ENCODE results near the gene STK38. TPM values are rescaled to one million over a fixed set of nuclear protein-coding genes. Genes with fewer than 3 reads are reported as not detected.

STK38 gene
- total and polyA plus RNA-seq, 4 donors, result 23.4 to 47.0 (median 30.4) TPM

DNA sequence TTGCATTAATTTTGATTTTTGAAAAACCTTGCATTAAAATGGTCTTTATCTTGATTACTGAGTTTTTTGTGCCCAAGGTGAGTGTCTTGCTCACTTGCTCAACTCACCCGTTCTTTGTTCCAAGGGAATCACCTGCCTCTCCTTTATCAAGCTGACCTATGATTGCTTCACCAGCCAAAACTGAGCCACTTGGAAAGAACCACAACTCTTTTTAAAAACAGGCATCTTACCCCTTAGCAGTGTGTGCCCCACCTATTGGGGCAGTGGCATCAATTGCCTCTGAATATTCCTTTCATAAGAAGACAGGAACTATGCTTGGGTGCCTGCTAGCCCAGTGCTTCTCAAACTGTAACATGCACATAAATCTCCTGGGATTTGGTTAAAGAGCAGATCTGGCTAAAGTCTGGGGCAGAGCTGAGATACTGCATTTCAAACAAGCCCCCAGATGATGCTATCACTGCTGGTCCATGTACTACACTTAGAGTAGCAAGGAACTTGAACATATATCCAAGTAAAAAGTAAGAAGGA is 3.3 kb upstream of the STK38 start:
- DNase-seq (ENCODE audit: low read depth in 4 of 6, low spot score in 6 of 6), result no peak
- Histone ChIP-seq H3K36me3 (ENCODE audit: control insufficient read depth, insufficient read depth, low read length) (no peaks in the 10 kb centered on the region), H3K4me1 (ENCODE audit: control insufficient read depth, insufficient read depth, low read length) (peaks cover 8% of the 10 kb centered on the region), H3K4me3 (ENCODE audit: low read depth, low read length) (no peak overlapping the region), H3K27me3 (ENCODE audit: control insufficient read depth, insufficient read depth, low read length) (no peaks in the 10 kb centered on the region), H3K27ac (ENCODE audit: low read depth, low read length) (no peak overlapping the region), H3K9me3 (ENCODE audit: control insufficient read depth, insufficient read depth, low read length) (no peaks in the 10 kb centered on the region)
- 100% methylated on average over 1 of the region's 1 CpG for WGBS (ENCODE audit: insufficient coverage)

- no peak for DNase-seq (ENCODE audit: low read depth in 4 of 6, low spot score in 6 of 6)
- WGBS (ENCODE audit: insufficient coverage), result 77% methylated on average over 2 of the region's 2 CpGs
- no peaks in the 10 kb centered on the region for H3K27me3 ChIP-seq (ENCODE audit: control insufficient read depth, insufficient read depth, low read length)
- peaks cover 10% of the 10 kb centered on the region for H3K4me1 ChIP-seq (ENCODE audit: control insufficient read depth, insufficient read depth, low read length)
- no peak overlapping the region for H3K4me3 ChIP-seq (ENCODE audit: low read depth, low read length)
- H3K36me3 ChIP-seq (ENCODE audit: control insufficient read depth, insufficient read depth, low read length), result no peaks in the 10 kb centered on the region
- H3K9me3 ChIP-seq (ENCODE audit: control insufficient read depth, insufficient read depth, low read length), result no peaks in the 10 kb centered on the region
- H3K27ac ChIP-seq (ENCODE audit: low read depth, low read length), result no peak overlapping the region
Observed at GRCh38 chr6:36548401-36548743, 1.1 kb upstream of the STK38 start.

- DNase-seq (ENCODE audit: low read depth in 4 of 6, low spot score in 6 of 6), result no peak
- Histone ChIP-seq H3K4me1 (ENCODE audit: control insufficient read depth, insufficient read depth, low read length) (peaks cover 10% of the 10 kb centered on the region), H3K27ac (ENCODE audit: low read depth, low read length) (no peak overlapping the region), H3K36me3 (ENCODE audit: control insufficient read depth, insufficient read depth, low read length) (no peaks in the 10 kb centered on the region), H3K27me3 (ENCODE audit: control insufficient read depth, insufficient read depth, low read length) (no peaks in the 10 kb centered on the region), H3K4me3 (ENCODE audit: low read depth, low read length) (peak overlapping the region; percentile 76), H3K9me3 (ENCODE audit: control insufficient read depth, insufficient read depth, low read length) (no peaks in the 10 kb centered on the region)
- 50% methylated on average over 2 of the region's 13 CpGs for whole genome bisulfite sequencing (ENCODE audit: insufficient coverage)
Observed at GRCh38 chr6:36547646-36548400, 544 bp upstream of the STK38 start.

- peak in 5 of 6 donors; percentile 9 to 55 (median 31) for DNase-seq (ENCODE audit: low read depth in 4 of 6, low spot score in 6 of 6)
- H3K4me1 ChIP-seq (ENCODE audit: control insufficient read depth, insufficient read depth, low read length), result peaks cover 10% of the 10 kb centered on the region
- 0% methylated on average over 13 of the region's 15 CpGs for WGBS (ENCODE audit: insufficient coverage)
Observed at GRCh38 chr6:36546308-36546919, 865 bp downstream of the STK38 start.

GRCh38 chr6:36545767-36546307 is 1.4 kb downstream of the STK38 start:
- H3K36me3 ChIP-seq (ENCODE audit: control insufficient read depth, insufficient read depth, low read length), result peaks cover 2% of the 10 kb centered on the region
- peak overlapping the region; percentile 93 for H3K27ac ChIP-seq (ENCODE audit: low read depth, low read length)
- peak overlapping the region; percentile 76 for H3K4me3 ChIP-seq (ENCODE audit: low read depth, low read length)
- DNase-seq (ENCODE audit: low read depth in 4 of 6, low spot score in 6 of 6), result peak in 1 of 6 donors; percentile 35
- H3K9me3 ChIP-seq (ENCODE audit: control insufficient read depth, insufficient read depth, low read length), result no peaks in the 10 kb centered on the region
- H3K27me3 ChIP-seq (ENCODE audit: control insufficient read depth, insufficient read depth, low read length), result no peaks in the 10 kb centered on the region
- H3K4me1 ChIP-seq (ENCODE audit: control insufficient read depth, insufficient read depth, low read length), result peaks cover 10% of the 10 kb centered on the region
- 21% methylated on average over 3 of the region's 3 CpGs for WGBS (ENCODE audit: insufficient coverage)

More at GRCh38 chr6:36546308-36546919, 865 bp downstream of the STK38 start:
- Histone ChIP-seq H3K36me3 (ENCODE audit: control insufficient read depth, insufficient read depth, low read length) (no peaks in the 10 kb centered on the region), H3K4me3 (ENCODE audit: low read depth, low read length) (peak overlapping the region; percentile 76), H3K27ac (ENCODE audit: low read depth, low read length) (peak overlapping the region; percentile 93), H3K27me3 (ENCODE audit: control insufficient read depth, insufficient read depth, low read length) (no peaks in the 10 kb centered on the region), H3K9me3 (ENCODE audit: control insufficient read depth, insufficient read depth, low read length) (no peaks in the 10 kb centered on the region)

- H3K27me3 ChIP-seq (ENCODE audit: control insufficient read depth, insufficient read depth, low read length), result no peaks in the 10 kb centered on the region
- peak overlapping the region; percentile 25 for H3K27ac ChIP-seq (ENCODE audit: low read depth, low read length)
- H3K4me3 ChIP-seq (ENCODE audit: low read depth, low read length), result no peak overlapping the region
- no peak for DNase-seq (ENCODE audit: low read depth in 4 of 6, low spot score in 6 of 6)
- peaks cover 9% of the 10 kb centered on the region for H3K36me3 ChIP-seq (ENCODE audit: control insufficient read depth, insufficient read depth, low read length)
- WGBS (ENCODE audit: insufficient coverage), result no CpG with 5 or more reads among the region's 1 CpG
- H3K4me1 ChIP-seq (ENCODE audit: control insufficient read depth, insufficient read depth, low read length), result peaks cover 10% of the 10 kb centered on the region
- no peaks in the 10 kb centered on the region for H3K9me3 ChIP-seq (ENCODE audit: control insufficient read depth, insufficient read depth, low read length)
Observed at GRCh38 chr6:36544228-36544627, 3.1 kb downstream of the STK38 start.

DNA sequence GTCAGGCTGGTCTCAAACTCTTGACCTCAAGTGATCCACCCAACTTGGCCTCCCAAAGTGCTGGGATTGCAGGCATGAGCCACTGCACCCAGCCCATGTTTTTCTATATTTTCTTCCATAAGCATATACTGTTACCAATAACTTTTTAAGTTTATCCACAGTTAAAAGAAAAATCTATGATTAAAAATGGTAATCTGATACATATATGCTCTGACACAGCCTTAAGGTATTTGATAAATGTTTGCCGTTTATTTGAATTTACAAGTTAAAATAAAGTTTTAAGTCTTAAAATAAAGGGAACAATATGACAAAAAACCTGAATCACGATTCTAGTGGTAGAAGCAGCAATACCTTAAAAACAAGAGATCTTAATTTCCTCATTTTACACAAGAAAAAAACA is 5.2 kb downstream of the STK38 start:
- no peaks in the 10 kb centered on the region for H3K27me3 ChIP-seq (ENCODE audit: control insufficient read depth, insufficient read depth, low read length)
- peaks cover 16% of the 10 kb centered on the region for H3K36me3 ChIP-seq (ENCODE audit: control insufficient read depth, insufficient read depth, low read length)
- no CpG with 5 or more reads among the region's 2 CpGs for WGBS (ENCODE audit: insufficient coverage)
- no peak overlapping the region for H3K4me3 ChIP-seq (ENCODE audit: low read depth, low read length)
- H3K4me1 ChIP-seq (ENCODE audit: control insufficient read depth, insufficient read depth, low read length), result peaks cover 6% of the 10 kb centered on the region
- no peak for DNase-seq (ENCODE audit: low read depth in 4 of 6, low spot score in 6 of 6)
- no peaks in the 10 kb centered on the region for H3K9me3 ChIP-seq (ENCODE audit: control insufficient read depth, insufficient read depth, low read length)
- no peak overlapping the region for H3K27ac ChIP-seq (ENCODE audit: low read depth, low read length)

DNA sequence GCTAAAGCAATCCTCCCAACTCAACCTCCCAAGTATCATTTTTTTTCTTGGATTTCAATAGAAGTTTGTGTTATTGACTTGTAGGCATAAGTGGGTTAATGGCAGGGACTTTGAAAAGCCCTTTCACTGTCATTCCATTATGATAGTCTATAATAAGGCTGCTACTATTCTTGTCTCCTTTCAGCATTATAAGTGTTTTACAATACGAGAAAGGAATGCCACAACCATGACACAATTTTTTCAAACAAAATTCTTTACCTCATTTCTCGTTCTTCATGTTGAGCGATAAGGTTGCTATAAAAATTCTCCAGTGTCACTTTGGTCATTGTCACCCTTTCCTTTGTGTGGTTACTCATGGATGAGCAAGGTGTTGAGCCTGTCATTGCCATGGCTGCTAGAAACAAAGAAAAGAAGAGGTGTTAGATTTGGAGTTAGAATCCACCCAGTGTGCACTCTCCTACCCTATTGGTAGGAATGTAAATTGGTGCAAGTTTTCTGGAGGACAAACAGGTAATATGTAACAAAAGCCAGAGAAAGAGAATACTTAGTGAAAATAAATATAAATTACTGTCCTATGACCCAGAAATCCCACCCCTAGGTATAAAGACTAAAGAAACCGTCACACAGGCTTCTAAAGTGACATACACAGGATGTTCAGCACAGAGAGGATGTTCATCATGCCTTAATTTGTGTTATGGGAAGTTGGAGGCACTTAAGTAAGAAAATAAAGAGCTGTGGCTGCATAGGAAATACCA is 7.3 kb downstream of the STK38 start:
- peaks cover 6% of the 10 kb centered on the region for H3K4me1 ChIP-seq (ENCODE audit: control insufficient read depth, insufficient read depth, low read length)
- no peak overlapping the region for H3K27ac ChIP-seq (ENCODE audit: low read depth, low read length)
- peaks cover 16% of the 10 kb centered on the region for H3K36me3 ChIP-seq (ENCODE audit: control insufficient read depth, insufficient read depth, low read length)
- no peak for DNase-seq (ENCODE audit: low read depth in 4 of 6, low spot score in 6 of 6)
- no peaks in the 10 kb centered on the region for H3K9me3 ChIP-seq (ENCODE audit: control insufficient read depth, insufficient read depth, low read length)
- H3K4me3 ChIP-seq (ENCODE audit: low read depth, low read length), result no peak overlapping the region
- no peaks in the 10 kb centered on the region for H3K27me3 ChIP-seq (ENCODE audit: control insufficient read depth, insufficient read depth, low read length)
- WGBS (ENCODE audit: insufficient coverage), result no CpG with 5 or more reads among the region's 4 CpGs

DNA sequence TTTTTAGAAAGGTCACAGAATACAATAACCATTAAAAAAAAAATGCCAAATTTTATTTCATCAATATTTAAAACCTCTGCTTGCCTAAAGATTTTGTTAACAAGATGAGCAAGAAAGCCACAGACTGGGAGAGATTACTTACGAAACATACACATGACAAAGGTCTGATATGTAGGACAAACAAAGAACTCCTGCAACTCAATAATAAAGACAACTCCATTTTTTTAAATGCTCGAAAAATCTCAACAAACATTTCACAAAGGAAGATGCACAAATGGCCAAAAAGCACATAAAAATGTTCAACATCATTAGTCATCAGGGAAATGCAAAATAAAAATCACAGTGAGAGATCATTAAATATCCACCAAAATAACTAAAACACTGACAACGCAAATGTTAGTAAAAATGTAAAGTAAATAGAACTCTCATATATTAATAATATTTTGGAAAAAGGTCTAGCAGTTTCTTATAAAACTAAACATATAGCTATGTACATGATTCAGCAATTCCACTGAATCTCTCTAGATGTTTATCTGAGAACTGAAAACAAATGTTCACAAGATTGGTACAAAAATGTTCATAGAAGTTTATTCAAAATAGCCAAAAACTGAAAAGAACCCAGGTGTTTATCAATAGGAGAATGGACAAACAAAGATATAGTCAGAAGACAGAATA is 10.3 kb downstream of the STK38 start:
- WGBS (ENCODE audit: insufficient coverage), result no CpG with 5 or more reads among the region's 3 CpGs
- Histone ChIP-seq H3K27me3 (ENCODE audit: control insufficient read depth, insufficient read depth, low read length) (no peaks in the 10 kb centered on the region), H3K27ac (ENCODE audit: low read depth, low read length) (no peak overlapping the region), H3K9me3 (ENCODE audit: control insufficient read depth, insufficient read depth, low read length) (no peaks in the 10 kb centered on the region), H3K36me3 (ENCODE audit: control insufficient read depth, insufficient read depth, low read length) (peaks cover 24% of the 10 kb centered on the region), H3K4me3 (ENCODE audit: low read depth, low read length) (no peak overlapping the region), H3K4me1 (ENCODE audit: control insufficient read depth, insufficient read depth, low read length) (no peaks in the 10 kb centered on the region)
- DNase-seq (ENCODE audit: low read depth in 4 of 6, low spot score in 6 of 6), result no peak
